PFSK-1 (cell line): ENCODE measurements around the gene IL36RN.

Experiments used
- SIN3A ChIP-seq: IDR thresholded peaks from 2 replicates; pipeline ENCODE4 v1.6.1; 2012; ENCODE audit warnings: mild to moderate bottlenecking, low read length, moderate library complexity, borderline replicate concordance; ENCODE audit not compliant: insufficient read depth
- TAF1 ChIP-seq: IDR thresholded peaks from 2 replicates; pipeline ENCODE4 v1.6.1; 2012; ENCODE audit warnings: low read length, control low read depth, borderline replicate concordance; ENCODE audit not compliant: insufficient read depth
- TF ChIP-seq, protein P1 (sequence below), 2 experiments: IDR thresholded peaks; 2 replicates each; pipeline versions ENCODE4 v1.6.1 to v1.8.0; 2011 to 2012; ENCODE audit warnings: low read depth in 2 of 2, low read length in 2 of 2, control low read depth in 1 of 2, inconsistent platforms in 1 of 2, mild to moderate bottlenecking in 1 of 2, moderate library complexity in 1 of 2; ENCODE audit not compliant: insufficient read depth in 1 of 2

DNA sequence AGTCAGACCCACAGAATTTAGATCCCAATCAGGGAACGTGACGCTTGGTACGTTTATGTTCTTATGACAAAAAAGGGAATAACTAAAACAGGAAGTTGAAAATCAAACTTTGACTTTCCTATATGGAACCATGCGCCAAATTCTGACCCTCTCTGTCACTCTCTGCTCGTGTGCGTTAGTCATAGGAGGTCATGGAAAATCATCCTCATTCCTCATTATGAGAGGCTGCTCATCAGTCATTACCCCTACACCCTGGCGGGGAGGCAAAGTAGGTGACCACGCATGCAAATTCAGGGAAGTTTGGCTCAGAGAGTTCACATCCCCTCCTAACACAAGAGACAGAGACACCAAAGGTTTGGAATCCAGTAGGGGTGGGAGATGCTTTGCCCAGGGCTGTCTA is 24.3 kb downstream of the IL36RN start:
- TF ChIP-seq, protein P1, sequence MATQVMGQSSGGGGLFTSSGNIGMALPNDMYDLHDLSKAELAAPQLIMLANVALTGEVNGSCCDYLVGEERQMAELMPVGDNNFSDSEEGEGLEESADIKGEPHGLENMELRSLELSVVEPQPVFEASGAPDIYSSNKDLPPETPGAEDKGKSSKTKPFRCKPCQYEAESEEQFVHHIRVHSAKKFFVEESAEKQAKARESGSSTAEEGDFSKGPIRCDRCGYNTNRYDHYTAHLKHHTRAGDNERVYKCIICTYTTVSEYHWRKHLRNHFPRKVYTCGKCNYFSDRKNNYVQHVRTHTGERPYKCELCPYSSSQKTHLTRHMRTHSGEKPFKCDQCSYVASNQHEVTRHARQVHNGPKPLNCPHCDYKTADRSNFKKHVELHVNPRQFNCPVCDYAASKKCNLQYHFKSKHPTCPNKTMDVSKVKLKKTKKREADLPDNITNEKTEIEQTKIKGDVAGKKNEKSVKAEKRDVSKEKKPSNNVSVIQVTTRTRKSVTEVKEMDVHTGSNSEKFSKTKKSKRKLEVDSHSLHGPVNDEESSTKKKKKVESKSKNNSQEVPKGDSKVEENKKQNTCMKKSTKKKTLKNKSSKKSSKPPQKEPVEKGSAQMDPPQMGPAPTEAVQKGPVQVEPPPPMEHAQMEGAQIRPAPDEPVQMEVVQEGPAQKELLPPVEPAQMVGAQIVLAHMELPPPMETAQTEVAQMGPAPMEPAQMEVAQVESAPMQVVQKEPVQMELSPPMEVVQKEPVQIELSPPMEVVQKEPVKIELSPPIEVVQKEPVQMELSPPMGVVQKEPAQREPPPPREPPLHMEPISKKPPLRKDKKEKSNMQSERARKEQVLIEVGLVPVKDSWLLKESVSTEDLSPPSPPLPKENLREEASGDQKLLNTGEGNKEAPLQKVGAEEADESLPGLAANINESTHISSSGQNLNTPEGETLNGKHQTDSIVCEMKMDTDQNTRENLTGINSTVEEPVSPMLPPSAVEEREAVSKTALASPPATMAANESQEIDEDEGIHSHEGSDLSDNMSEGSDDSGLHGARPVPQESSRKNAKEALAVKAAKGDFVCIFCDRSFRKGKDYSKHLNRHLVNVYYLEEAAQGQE (IDR thresholded peaks at IDR 0.05; ENCODE audit: insufficient read depth in 1 of 2, low read depth in 2 of 2, low read length in 2 of 2), result no peak
- TF ChIP-seq TAF1, result no peak
- TF ChIP-seq SIN3A, result no peak
